Activated T-cell treated with anti-CD3 and anti-CD28 coated beads, Interleukin-2, amount 50 U/mL, for 72 hours (primary cell): ENCODE results near the gene CDA. TPM values are rescaled to one million over a fixed set of nuclear protein-coding genes. Genes with fewer than 3 reads are reported as not detected.

ENCODE experiments used
- ATAC-seq, 2 donors: fragments of 150-1000 bp; cut with Tn5 transposase; replicated peaks in 1 of 2; 2 replicates each; pipeline ENCODE4 v1.10.0; 2021; ENCODE audit warnings: moderate library complexity in 2 of 2, mild to moderate bottlenecking in 1 of 2
- DNase-seq, 2 donors: peaks; one replicate each; pipeline ENCODE4 v3.0.0; 2021 to 2022; ENCODE audit warnings: mixed read lengths in 1 of 2
- H3K27ac Mint-ChIP-seq: one replicate; pipeline ENCODE4 v1.8.0; 2022; ENCODE audit warnings: mild to moderate bottlenecking, moderate library complexity, mixed read lengths
- H3K27me3 Mint-ChIP-seq: one replicate; pipeline ENCODE4 v1.8.0; 2022; ENCODE audit warnings: low read depth, mixed read lengths
- H3K36me3 Mint-ChIP-seq, 2 donors: one replicate each; pipeline ENCODE4 v1.8.0; 2022; ENCODE audit warnings: mixed read lengths in 2 of 2, mild to moderate bottlenecking in 1 of 2; ENCODE audit not compliant: insufficient read depth in 2 of 2
- H3K4me1 Mint-ChIP-seq: one replicate; pipeline ENCODE4 v1.8.0; 2022; ENCODE audit warnings: low read depth, mixed read lengths
- H3K4me3 Mint-ChIP-seq, 2 donors: one replicate each; pipeline ENCODE4 v1.8.0; 2022; ENCODE audit warnings: mild to moderate bottlenecking in 2 of 2, mixed read lengths in 2 of 2, moderate library complexity in 2 of 2
- H3K9me3 Mint-ChIP-seq, 2 donors: one replicate each; pipeline ENCODE4 v1.8.0; 2022; ENCODE audit warnings: mixed read lengths in 2 of 2
- total RNA-seq, 2 donors: library from RNA; stranded (reverse); gene quantifications; one replicate each; pipeline ENCODE4 v1.2.3, GENCODE V29; 2022

Gene CDA
- total RNA-seq, 2 donors from 2014 or later: not detected

DNA sequence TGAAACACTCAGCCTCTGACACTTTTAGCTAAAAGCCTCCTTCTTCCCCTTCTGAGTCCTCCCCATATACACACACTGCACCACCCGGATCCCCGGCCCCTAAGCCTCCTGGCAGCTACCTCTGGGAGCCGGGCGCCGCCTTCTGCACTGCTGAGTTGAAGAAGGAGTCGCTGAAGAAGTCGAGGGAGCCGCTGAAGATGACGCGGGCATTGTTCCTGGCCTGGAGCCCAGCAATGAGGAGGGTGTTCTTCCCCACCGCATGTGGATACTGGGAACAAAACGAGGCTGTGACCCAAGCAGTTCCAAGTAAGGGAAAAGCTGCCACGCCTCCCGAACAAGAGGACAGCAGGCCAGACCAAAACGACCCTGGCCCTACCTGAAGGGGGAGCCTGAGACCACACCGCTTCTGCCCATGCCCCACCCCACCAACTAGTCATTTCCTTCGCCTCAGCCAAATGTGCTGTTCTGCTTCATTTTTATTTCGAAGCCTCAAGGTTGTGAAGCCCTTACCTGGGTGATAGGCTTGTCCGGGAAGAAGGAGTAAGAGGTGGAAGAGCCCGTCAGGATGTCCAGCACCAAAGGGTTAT, 65.3 kb downstream of the CDA start:
- Mint-ChIP-seq H3K27ac (no peak overlapping the region), H3K36me3 (peaks cover 8 to 17% of the 10 kb centered on the region in 2 donors), H3K4me1 (peaks cover 24% of the 10 kb centered on the region), H3K9me3 (no peaks in the 10 kb centered on the region), H3K27me3 (no peaks in the 10 kb centered on the region), H3K4me3 (no peak overlapping the region)
- no peak for DNase-seq
- ATAC-seq: no peak

DNA sequence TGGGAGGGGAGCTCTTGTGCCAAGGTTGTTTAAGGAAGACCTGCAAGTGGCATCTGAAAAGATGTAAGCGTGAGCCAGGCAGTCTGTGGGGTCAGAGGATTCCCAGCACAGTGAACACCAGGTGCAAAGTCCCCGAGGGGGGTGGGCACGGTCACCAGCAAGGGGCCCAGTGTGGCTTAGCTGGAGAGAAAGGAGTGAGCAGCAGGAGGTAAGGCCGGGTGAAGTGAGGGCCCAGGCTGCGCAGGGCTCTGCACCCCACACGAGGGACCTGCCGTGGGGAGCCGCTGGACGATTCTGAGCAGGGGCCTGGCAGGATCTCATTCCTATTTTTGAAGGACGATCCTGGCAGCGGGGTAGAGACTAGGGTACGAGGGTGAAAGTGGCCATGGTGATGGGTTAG, 68.1 kb downstream of the CDA start:
- Mint-ChIP-seq H3K4me3 (no peak overlapping the region), H3K36me3 (peaks cover 16 to 17% of the 10 kb centered on the region in 2 donors)
- no peak for DNase-seq

DNA sequence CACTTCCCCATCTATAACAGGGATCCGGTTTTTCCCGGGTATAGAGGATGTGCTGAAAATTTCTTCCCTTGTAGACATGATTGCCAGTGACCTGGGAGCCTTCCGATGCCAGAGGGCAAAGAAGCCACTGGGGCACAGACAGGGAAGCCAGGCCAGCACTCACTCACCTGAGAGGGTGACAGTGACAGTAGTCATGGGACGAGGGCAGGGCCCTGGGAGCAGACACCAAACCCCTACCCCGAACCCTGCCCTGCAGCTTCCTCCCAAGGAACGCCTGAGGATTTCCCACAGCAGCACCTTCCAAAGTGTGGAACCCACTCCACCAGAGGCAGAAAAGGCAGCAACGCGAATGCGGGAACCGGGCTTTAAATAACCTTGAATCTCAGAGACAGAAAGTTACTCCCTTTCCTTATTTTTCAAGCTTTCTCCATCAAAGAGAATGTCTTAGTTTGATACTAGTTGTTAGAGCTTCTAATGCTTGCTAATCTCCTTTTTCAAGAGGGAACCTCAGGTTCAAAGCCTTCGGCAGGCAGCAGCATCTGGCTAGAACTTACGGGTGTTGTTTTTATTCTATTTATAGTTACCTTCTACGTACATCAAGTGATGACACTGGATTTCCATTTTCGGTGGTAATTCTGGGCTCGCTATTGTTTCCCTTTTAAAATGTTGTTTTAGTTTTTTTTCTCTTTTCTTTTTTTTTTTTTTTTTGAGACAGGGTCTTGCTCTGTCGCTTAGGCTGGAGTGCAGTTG, 69.4 kb downstream of the CDA start:
- no peaks in the 10 kb centered on the region for H3K9me3 Mint-ChIP-seq
- H3K36me3 Mint-ChIP-seq: peaks cover 14 to 16% of the 10 kb centered on the region in 2 donors
- no peak for DNase-seq
- H3K4me1 Mint-ChIP-seq: peaks cover 51% of the 10 kb centered on the region
- H3K27me3 Mint-ChIP-seq: no peaks in the 10 kb centered on the region
- no peak for ATAC-seq
- H3K4me3 Mint-ChIP-seq: peak overlapping the region; percentile 88 to 99
- H3K27ac Mint-ChIP-seq: peak overlapping the region; percentile 92

More for the DNA sequence above, 68.1 kb downstream of the CDA start:
- Mint-ChIP-seq H3K27ac (peak overlapping the region; percentile 80), H3K4me1 (peaks cover 42% of the 10 kb centered on the region), H3K9me3 (no peaks in the 10 kb centered on the region), H3K27me3 (no peaks in the 10 kb centered on the region)
- no peak for ATAC-seq

- peaks cover 11 to 16% of the 10 kb centered on the region in 2 donors for H3K36me3 Mint-ChIP-seq
- H3K27ac Mint-ChIP-seq: peak overlapping the region; percentile 86
- peaks cover 51% of the 10 kb centered on the region for H3K4me1 Mint-ChIP-seq
- H3K9me3 Mint-ChIP-seq: no peaks in the 10 kb centered on the region
- no peaks in the 10 kb centered on the region for H3K27me3 Mint-ChIP-seq
- H3K4me3 Mint-ChIP-seq: peak overlapping the region; percentile 88 to 99
- DNase-seq (no peak), ATAC-seq (no peak)
Measured at GRCh38 chr1:20660363-20660762, 71.5 kb downstream of the CDA start.

DNA sequence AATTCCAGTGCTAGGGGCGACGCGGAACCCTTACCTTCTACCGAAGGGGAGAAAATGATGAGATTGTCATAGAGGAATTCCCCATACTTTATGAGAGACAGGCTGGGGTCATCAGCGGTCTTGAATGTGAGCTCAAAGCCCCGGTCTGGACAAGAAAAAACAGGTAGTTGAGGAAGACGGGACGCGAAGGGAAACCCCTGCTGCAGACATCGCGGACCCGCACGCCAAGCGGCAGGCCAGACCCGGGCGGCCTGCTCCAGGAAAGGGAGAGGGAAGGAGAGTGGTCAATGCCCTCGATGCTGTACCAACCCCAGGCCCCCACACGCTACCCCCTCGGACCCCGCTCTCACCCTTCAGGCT, 71.9 kb downstream of the CDA start:
- peak; percentile 0 for ATAC-seq
- peak overlapping the region; percentile 88 to 99 for H3K4me3 Mint-ChIP-seq
- H3K27me3 Mint-ChIP-seq: no peaks in the 10 kb centered on the region
- peaks cover 11 to 16% of the 10 kb centered on the region in 2 donors for H3K36me3 Mint-ChIP-seq
- H3K4me1 Mint-ChIP-seq: peaks cover 51% of the 10 kb centered on the region
- no peaks in the 10 kb centered on the region for H3K9me3 Mint-ChIP-seq
- DNase-seq: peak; percentile 15 to 25
- peak overlapping the region; percentile 86 for H3K27ac Mint-ChIP-seq

DNA sequence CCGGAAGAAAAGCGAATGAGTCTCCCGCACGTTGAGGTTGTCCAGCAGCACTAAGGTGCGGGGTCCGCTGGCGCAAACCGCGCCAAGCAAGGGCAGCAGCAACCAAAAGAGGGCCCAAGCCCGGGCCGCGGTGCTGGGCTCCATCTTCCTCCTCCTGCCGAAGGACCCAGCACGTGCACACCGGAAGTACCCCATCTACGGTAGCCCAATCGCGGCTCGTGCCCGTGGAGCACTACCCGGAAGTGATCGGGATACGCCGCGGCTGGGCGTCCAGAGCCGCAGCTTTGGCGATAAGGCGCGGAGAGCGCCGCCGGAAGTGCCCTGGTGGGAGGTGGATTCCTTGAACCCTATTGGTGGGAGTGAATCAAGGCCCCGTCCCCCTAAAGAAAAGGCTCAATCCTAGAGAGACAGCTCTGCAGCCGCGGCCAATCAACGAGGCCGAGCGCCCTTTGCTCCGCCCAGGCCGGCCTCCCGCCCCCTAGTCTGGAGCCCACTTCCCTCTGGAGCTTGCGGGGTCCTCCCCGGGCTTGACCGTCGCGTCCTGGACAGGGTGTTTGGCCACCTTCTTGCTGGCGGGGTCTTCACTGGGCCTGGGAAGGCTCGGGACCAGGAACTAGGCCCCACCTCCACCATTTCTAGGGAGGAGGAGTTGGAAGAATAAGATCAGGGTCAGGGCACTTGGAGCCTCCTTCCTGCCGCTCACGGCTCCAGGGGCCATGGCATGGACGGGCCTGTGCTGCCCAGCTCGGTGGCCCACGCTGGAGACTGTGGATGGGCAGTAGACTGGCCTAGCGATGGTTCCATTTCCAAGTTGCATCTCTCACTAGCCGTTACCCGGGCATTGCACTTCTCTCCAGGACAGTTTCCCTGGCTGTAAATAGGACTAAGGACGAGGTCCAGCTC, 72.6 kb downstream of the CDA start, which contains the start of gene DDOST:
Gene DDOST (minus strand): TSS at position 163 of the 903 bp plus-strand sequence. CDS start 19 bp downstream, at position 144.
- Mint-ChIP-seq H3K9me3 (no peaks in the 10 kb centered on the region), H3K27me3 (no peaks in the 10 kb centered on the region), H3K4me1 (peaks cover 51% of the 10 kb centered on the region), H3K36me3 (peaks cover 11 to 13% of the 10 kb centered on the region in 2 donors), H3K27ac (peak within 1 kb of the TSS; percentile 86), H3K4me3 (peak within 1 kb of the TSS; percentile 88 to 99)
- ATAC-seq: peak; percentile 96 to 97
- DNase-seq: peak; percentile 97

GRCh38 chr1:20662110-20662475, 73.2 kb downstream of the CDA start:
- H3K4me3 Mint-ChIP-seq: peak overlapping the region; percentile 88 to 99
- ATAC-seq: no peak
- peaks cover 51% of the 10 kb centered on the region for H3K4me1 Mint-ChIP-seq
- no peaks in the 10 kb centered on the region for H3K27me3 Mint-ChIP-seq
- peak overlapping the region; percentile 86 for H3K27ac Mint-ChIP-seq
- H3K36me3 Mint-ChIP-seq: peaks cover 5 to 11% of the 10 kb centered on the region in 2 donors
- DNase-seq: no peak
- peaks cover 0 to 3% of the 10 kb centered on the region in 2 donors for H3K9me3 Mint-ChIP-seq

GRCh38 chr1:20663365-20663764, 74.5 kb downstream of the CDA start:
- ATAC-seq: no peak
- H3K4me1 Mint-ChIP-seq: peaks cover 40% of the 10 kb centered on the region
- DNase-seq: no peak
- no peaks in the 10 kb centered on the region for H3K27me3 Mint-ChIP-seq
- no peak overlapping the region for H3K27ac Mint-ChIP-seq
- peak overlapping the region; percentile 38 to 99 for H3K4me3 Mint-ChIP-seq
- H3K9me3 Mint-ChIP-seq: peaks cover 0 to 3% of the 10 kb centered on the region in 2 donors
- H3K36me3 Mint-ChIP-seq: peaks cover 5 to 11% of the 10 kb centered on the region in 2 donors

GRCh38 chr1:20663969-20664715, 75.2 kb downstream of the CDA start:
- H3K4me3 Mint-ChIP-seq: no peak overlapping the region
- peaks cover 5 to 11% of the 10 kb centered on the region in 2 donors for H3K36me3 Mint-ChIP-seq
- ATAC-seq: no peak

GRCh38 chr1:20665726-20666125, 76.8 kb downstream of the CDA start:
- Mint-ChIP-seq H3K27me3 (no peaks in the 10 kb centered on the region), H3K27ac (no peak overlapping the region)
- no peak for ATAC-seq

More at GRCh38 chr1:20663969-20664715, 75.2 kb downstream of the CDA start:
- H3K4me1 Mint-ChIP-seq: peaks cover 32% of the 10 kb centered on the region
- no peaks in the 10 kb centered on the region for H3K27me3 Mint-ChIP-seq
- H3K27ac Mint-ChIP-seq: no peak overlapping the region
- no peak for DNase-seq
- peaks cover 0 to 3% of the 10 kb centered on the region in 2 donors for H3K9me3 Mint-ChIP-seq

DNA sequence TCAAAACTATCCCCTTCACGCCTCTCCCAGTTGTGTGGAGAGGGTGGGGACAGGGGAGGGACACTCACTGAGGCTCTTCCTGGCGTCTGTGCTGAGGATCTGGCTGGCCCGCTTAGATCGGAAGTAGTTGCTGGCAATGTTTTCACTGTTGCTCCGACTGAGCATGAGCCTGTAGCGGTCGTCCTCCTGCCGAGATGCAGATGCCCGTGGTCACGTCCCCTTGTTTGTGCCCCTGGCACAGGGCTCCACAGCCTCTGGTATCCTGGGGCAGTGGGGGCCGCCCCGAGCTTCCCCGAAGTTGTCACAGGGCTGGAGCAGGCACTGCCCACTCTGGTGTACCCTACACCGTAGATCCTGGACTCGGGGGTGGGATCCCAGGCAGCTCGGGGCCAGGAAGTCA, 77.2 kb downstream of the CDA start:
- Mint-ChIP-seq H3K4me3 (no peak overlapping the region), H3K27ac (no peak overlapping the region), H3K27me3 (no peaks in the 10 kb centered on the region), H3K4me1 (peaks cover 16% of the 10 kb centered on the region), H3K9me3 (peaks cover 0 to 3% of the 10 kb centered on the region in 2 donors), H3K36me3 (peaks cover under 1 to 1% of the 10 kb centered on the region in 2 donors)
- no peak for DNase-seq
- ATAC-seq: no peak

More at GRCh38 chr1:20665726-20666125, 76.8 kb downstream of the CDA start:
- peaks cover 16% of the 10 kb centered on the region for H3K4me1 Mint-ChIP-seq
- DNase-seq: no peak
- no peak overlapping the region for H3K4me3 Mint-ChIP-seq
- H3K36me3 Mint-ChIP-seq: peaks cover 2% of the 10 kb centered on the region in 2 donors
- peaks cover 0 to 3% of the 10 kb centered on the region in 2 donors for H3K9me3 Mint-ChIP-seq

- Mint-ChIP-seq H3K4me3 (no peak overlapping the region), H3K27ac (no peak overlapping the region), H3K27me3 (no peaks in the 10 kb centered on the region), H3K36me3 (no peaks in the 10 kb centered on the region), H3K9me3 (peaks cover 0 to 3% of the 10 kb centered on the region in 2 donors), H3K4me1 (peaks cover 15% of the 10 kb centered on the region)
- ATAC-seq (peak; percentile 51 to 81), DNase-seq (no peak)
Measured at GRCh38 chr1:20666804-20667203, 77.9 kb downstream of the CDA start.
